PC-3 (cell line): ENCODE data around the gene NCCRP1. TPM values are rescaled to one million over a fixed set of nuclear protein-coding genes. Genes with fewer than 3 reads are reported as not detected.

Experiments used
- ATAC-seq: fragments of 200-7000 bp; cut with Tn5 transposase; 2 replicates; pipeline ENCODE4 v1.9.1; 2020; ENCODE audit warnings: mild to moderate bottlenecking, moderate library complexity
- BruUV-seq: library from RNA; stranded (reverse); fragments of 400-500 nt; replicated peaks from 2 replicates; lab custom pipeline; 2021; lab: Mats Ljungman, UMichigan
- CTCF ChIA-PET: fragments of 300-600 bp; sonication (Branson Sonifier 250); formaldehyde crosslinking; loops from one replicate; lab custom pipeline; 2022; ENCODE audit warnings: antibody characterized with exemption; lab: Charles Lee
- POLR2A ChIA-PET: fragments of 300-600 bp; sonication (Branson Sonifier 250); formaldehyde crosslinking; loops from one replicate; lab custom pipeline; 2022; ENCODE audit warnings: antibody characterized with exemption; ENCODE audit not compliant: unreplicated experiment; lab: Charles Lee
- DNase-seq: peaks from one replicate; pipeline ENCODE4 v3.0.0-alpha.2; 2015
- H2AFZ ChIP-seq: fragments of 300-600 bp; sonication (generic); 2 replicates; pipeline ENCODE4 v1.6.0; 2016; ENCODE audit warnings: antibody characterized with exemption, low read length
- H3F3A ChIP-seq: fragments of 300-600 bp; sonication (generic); one replicate; pipeline ENCODE4 v1.6.0; 2017; ENCODE audit warnings: antibody characterized with exemption, low read length, control low read depth, mild to moderate bottlenecking; ENCODE audit not compliant: unreplicated experiment
- H3K27ac ChIP-seq: fragments of 300-600 bp; sonication (generic); 2 replicates; pipeline ENCODE4 v1.5.1; 2016; ENCODE audit warnings: mild to moderate bottlenecking, low read length
- H3K27me3 ChIP-seq: fragments of 300-600 bp; sonication (generic); 2 replicates; pipeline ENCODE4 v1.6.1; 2016; ENCODE audit warnings: low read length, mixed read lengths
- H3K36me3 ChIP-seq: fragments of 300-600 bp; sonication (generic); 2 replicates; pipeline ENCODE4 v1.6.1; 2016; ENCODE audit warnings: low read depth, mixed run types, low read length, mixed read lengths
- H3K4me1 ChIP-seq: fragments of 300-600 bp; sonication (generic); 2 replicates; pipeline ENCODE4 v1.5.1; 2016; ENCODE audit warnings: low read length; ENCODE audit not compliant: insufficient read depth
- H3K4me2 ChIP-seq: fragments of 300-600 bp; sonication (generic); 2 replicates; pipeline ENCODE4 v1.6.0; 2016; ENCODE audit warnings: low read length
- H3K4me3 ChIP-seq: fragments of 300-600 bp; sonication (generic); 2 replicates; pipeline ENCODE4 v1.5.1; 2016; ENCODE audit warnings: mild to moderate bottlenecking, low read length, mixed read lengths
- H3K79me2 ChIP-seq: fragments of 300-600 bp; sonication (generic); 2 replicates; pipeline ENCODE4 v1.6.1; 2017; ENCODE audit warnings: low read length, mixed read lengths
- H3K9ac ChIP-seq: fragments of 300-600 bp; sonication (generic); 2 replicates; pipeline ENCODE4 v1.6.0; 2016; ENCODE audit warnings: mild to moderate bottlenecking, low read length
- H3K9me2 ChIP-seq: fragments of 300-600 bp; sonication (generic); replicated peaks from 2 replicates; pipeline ENCODE4 v1.6.1; 2016; ENCODE audit warnings: mixed run types, low read length, mixed read lengths
- H3K9me3 ChIP-seq: fragments of 300-600 bp; sonication (generic); 2 replicates; pipeline ENCODE4 v1.6.1; 2016; ENCODE audit warnings: low read length, mixed read lengths
- H4K20me1 ChIP-seq: fragments of 300-600 bp; sonication (generic); 2 replicates; pipeline ENCODE4 v1.6.1; 2016; ENCODE audit warnings: low read length, mixed read lengths
- CTCF ChIP-seq: fragments of 300-600 bp; sonication (generic); conservative IDR thresholded peaks from 2 replicates; pipeline ENCODE4 v1.5.1; 2017; ENCODE audit warnings: antibody characterized with exemption, low read depth, mild to moderate bottlenecking, low read length
- EZH2 ChIP-seq: fragments of 300-600 bp; sonication (generic); IDR thresholded peaks from one replicate; pipeline ENCODE4 v1.6.1; 2017; ENCODE audit warnings: antibody characterized with exemption, mild to moderate bottlenecking, low read length; ENCODE audit not compliant: unreplicated experiment
- EZH2phosphoT487 ChIP-seq: fragments of 300-600 bp; sonication (generic); IDR thresholded peaks from 2 replicates; pipeline ENCODE4 v1.6.1; 2018; ENCODE audit warnings: mild to moderate bottlenecking, antibody characterized with exemption, low read length, borderline replicate concordance
- intact Hi-C: fragments of 100-400 bp; cut with micrococcal nuclease; formaldehyde crosslinking; loops from 2 replicates; pipeline ENCODE4 v1.9.0; 2023
- total RNA-seq: library from RNA; depleted of rRNA; stranded (reverse); fragments of >200 nt; gene quantifications from 2 replicates; pipeline ENCODE4 v1.2.3, GENCODE V29; 2014

NCCRP1 gene
- total RNA-seq, 1 experiment from 2014 or later, result 2.2 TPM

- Histone ChIP-seq H3F3A (no peaks in the 10 kb centered on the region), H3K79me2 (peaks cover 30% of the 10 kb centered on the region), H3K4me1 (peaks cover 16% of the 10 kb centered on the region), H2AFZ (no peak overlapping the region), H3K4me2 (peak overlapping the region; percentile 61), H4K20me1 (no peaks in the 10 kb centered on the region; the same call in 1 of the 2 replicates), H3K4me3 (no peak overlapping the region), H3K9ac (no peak overlapping the region), H3K27me3 (no peaks in the 10 kb centered on the region), H3K9me3 (no peaks in the 10 kb centered on the region), H3K36me3 (no peaks in the 10 kb centered on the region), H3K27ac (peak overlapping the region; percentile 44), H3K9me2 (no peaks in the 10 kb centered on the region)
- TF ChIP-seq CTCF (no peak), EZH2 (no peak), EZH2phosphoT487 (no peak)
- ATAC-seq (peak; percentile 33), DNase-seq (peak; percentile 44)
- intact Hi-C loops, result no loop called here
- BruUV-seq, result no TSS peak
- POLR2A ChIA-PET, result no interaction called here
- CTCF ChIA-PET, result interaction anchor here (0.6 kb wide), 1 partner anchor 199 kb away, joined by 3 read pairs; no protein-coding TSS in a partner anchor
Measured at GRCh38 chr19:39166571-39167391, 30.0 kb upstream of the NCCRP1 start.

GRCh38 chr19:39167461-39168257, 29.1 kb upstream of the NCCRP1 start:
- ATAC-seq (peak; percentile 54), DNase-seq (peak; percentile 60)
- Histone ChIP-seq H4K20me1 (no peaks in the 10 kb centered on the region; the same call in 1 of the 2 replicates), H2AFZ (no peak overlapping the region), H3K9me3 (no peaks in the 10 kb centered on the region), H3K4me3 (no peak overlapping the region), H3K36me3 (no peaks in the 10 kb centered on the region), H3K79me2 (peaks cover 24% of the 10 kb centered on the region), H3K27ac (peak overlapping the region; percentile 44), H3K4me1 (peaks cover 16% of the 10 kb centered on the region), H3F3A (no peaks in the 10 kb centered on the region), H3K9me2 (no peaks in the 10 kb centered on the region), H3K27me3 (no peaks in the 10 kb centered on the region), H3K4me2 (peak overlapping the region; percentile 61), H3K9ac (no peak overlapping the region)
- ChIA-PET POLR2A (no interaction called here), CTCF (no interaction called here)
- no TSS peak for BruUV-seq
- intact Hi-C loops, result no loop called here
- TF ChIP-seq EZH2, result no peak

GRCh38 chr19:39168258-39169142, 28.3 kb upstream of the NCCRP1 start:
- no peaks in the 10 kb centered on the region for H3F3A ChIP-seq
- no peaks in the 10 kb centered on the region for H3K27me3 ChIP-seq
- CTCF ChIA-PET, result no interaction called here
- H3K9me2 ChIP-seq, result no peaks in the 10 kb centered on the region
- TF ChIP-seq EZH2 (no peak), CTCF (no peak), EZH2phosphoT487 (no peak)
- no peak overlapping the region for H3K4me2 ChIP-seq
- BruUV-seq, result no TSS peak
- no peak overlapping the region for H3K9ac ChIP-seq
- H2AFZ ChIP-seq, result no peak overlapping the region
- peaks cover 16% of the 10 kb centered on the region; the same call in 1 of the 2 replicates for H3K79me2 ChIP-seq
- ATAC-seq (no peak), DNase-seq (no peak)
- H3K4me3 ChIP-seq, result no peak overlapping the region
- POLR2A ChIA-PET, result no interaction called here
- H3K36me3 ChIP-seq, result no peaks in the 10 kb centered on the region
- no peaks in the 10 kb centered on the region for H3K9me3 ChIP-seq
- intact Hi-C loops, result no loop called here
- H3K4me1 ChIP-seq, result peaks cover 16% of the 10 kb centered on the region
- no peak overlapping the region for H3K27ac ChIP-seq
- H4K20me1 ChIP-seq, result no peaks in the 10 kb centered on the region; the same call in 1 of the 2 replicates
